NCI-H2227 (cell line): ENCODE data around the gene GFM2.
"Not testable (repeated sequence)": the region's sequence is repeated elsewhere in the genome, so short reads cannot be mapped to it uniquely, and the experiment has no call there.

Experiments
- DNase-seq: peaks from one replicate; lab custom pipeline; 2025; ENCODE audit not compliant: unreplicated experiment; lab: John Stamatoyannopoulos, UW

Gene GFM2

GRCh38 chr5:74766849-74767578 lies at the start of gene GFM2, which contains the start of gene NSA2:
Gene GFM2 (minus strand): TSS chr5:74767117. CDS start chr5:74763742, 3,375 bp downstream.
Gene NSA2 (plus strand): TSS chr5:74767249. CDS start chr5:74767361, 112 bp downstream.
- peak; percentile 92 for DNase-seq

GRCh38 chr5:74810915-74811314 lies 44.0 kb upstream of the GFM2 start:
- no peak for DNase-seq

GRCh38 chr5:74801941-74802340 lies 35.0 kb upstream of the GFM2 start:
- no peak for DNase-seq

GRCh38 chr5:74801197-74801596 lies 34.3 kb upstream of the GFM2 start:
- no peak for DNase-seq

- no peak for DNase-seq
Observed at GRCh38 chr5:74798977-74799911, 32.3 kb upstream of the GFM2 start.

- DNase-seq: not testable (repeated sequence)
Observed at GRCh38 chr5:74791669-74792068, 24.8 kb upstream of the GFM2 start.

- no peak for DNase-seq
Observed at GRCh38 chr5:74787424-74787823, 20.5 kb upstream of the GFM2 start.

- no peak for DNase-seq
Observed at GRCh38 chr5:74786851-74787250, 19.9 kb upstream of the GFM2 start.

GRCh38 chr5:74778609-74779008 lies 11.7 kb upstream of the GFM2 start:
- DNase-seq: no peak

GRCh38 chr5:74772359-74772758 lies 5.4 kb upstream of the GFM2 start:
- DNase-seq: no peak

- DNase-seq: peak; percentile 44
Observed at GRCh38 chr5:74767579-74767913, 629 bp upstream of the GFM2 start.

- DNase-seq: peak; percentile 24
Observed at GRCh38 chr5:74766418-74766848, 484 bp downstream of the GFM2 start.

- no peak for DNase-seq
Observed at GRCh38 chr5:74765929-74766328, 988 bp downstream of the GFM2 start.

- DNase-seq: peak; percentile 24
Observed at GRCh38 chr5:74765201-74765600, 1.7 kb downstream of the GFM2 start.

- no peak for DNase-seq
Observed at GRCh38 chr5:74763504-74763903, 3.4 kb downstream of the GFM2 start.

GRCh38 chr5:74762599-74762998 lies 4.3 kb downstream of the GFM2 start:
- DNase-seq: no peak

GRCh38 chr5:74761241-74761640 lies 5.7 kb downstream of the GFM2 start:
- DNase-seq: no peak

GRCh38 chr5:74748742-74749141 lies 18.2 kb downstream of the GFM2 start:
- DNase-seq: not testable (repeated sequence)

GRCh38 chr5:74738406-74738805 lies 28.5 kb downstream of the GFM2 start:
- DNase-seq: no peak

GRCh38 chr5:74736759-74737158 lies 30.2 kb downstream of the GFM2 start:
- DNase-seq: no peak

- DNase-seq: no peak
Observed at GRCh38 chr5:74725331-74725730, 41.6 kb downstream of the GFM2 start.

GRCh38 chr5:74722271-74722670 lies 44.6 kb downstream of the GFM2 start:
- DNase-seq: no peak
